ENCODE measurements around the gene RNASET2. TPM values are rescaled to one million over a fixed set of nuclear protein-coding genes. Genes with fewer than 3 reads are reported as not detected.

The RNASET2 gene
- total RNA-seq: 13.2 and 45.4 TPM in 2 replicates

GRCh38 chr6:166956444-166957086, at the start of gene RNASET2:
Gene RNASET2, minus strand, starts transcription at chr6:166956550. Its CDS starts 368 bp downstream, at chr6:166956182.

GRCh38 chr6:166999145-166999883, 43.0 kb upstream of the RNASET2 start, which contains the start of gene CEP43:
Gene CEP43, plus strand, starts transcription at chr6:166999397. Its CDS starts 16 bp downstream, at chr6:166999413.

Other genes with a start within 250 kb of the RNASET2 start
- 24.0 and 36.8 TPM in 2 replicates for gene CEP43, start 42.8 kb upstream of the RNASET2 start, total RNA-seq
- gene CCR6, start 166.5 kb upstream of the RNASET2 start, total RNA-seq: not detected in 2 replicates
- gene GPR31, start 201.4 kb upstream of the RNASET2 start, total RNA-seq: not detected in 2 replicates